ENCODE data around the gene DCST1. TPM values are rescaled to one million over a fixed set of nuclear protein-coding genes. Genes with fewer than 3 reads are reported as not detected.
A peak's percentile ranks its signal among the peaks of the same experiment; 100 is the strongest.

Gene DCST1
- total and polyA plus RNA-seq, 2 of the 13 experiments (the other 11 are each of a cell fraction or from before 2014, with no cell fraction given), result 0.04 TPM; not detected in 1

DNA sequence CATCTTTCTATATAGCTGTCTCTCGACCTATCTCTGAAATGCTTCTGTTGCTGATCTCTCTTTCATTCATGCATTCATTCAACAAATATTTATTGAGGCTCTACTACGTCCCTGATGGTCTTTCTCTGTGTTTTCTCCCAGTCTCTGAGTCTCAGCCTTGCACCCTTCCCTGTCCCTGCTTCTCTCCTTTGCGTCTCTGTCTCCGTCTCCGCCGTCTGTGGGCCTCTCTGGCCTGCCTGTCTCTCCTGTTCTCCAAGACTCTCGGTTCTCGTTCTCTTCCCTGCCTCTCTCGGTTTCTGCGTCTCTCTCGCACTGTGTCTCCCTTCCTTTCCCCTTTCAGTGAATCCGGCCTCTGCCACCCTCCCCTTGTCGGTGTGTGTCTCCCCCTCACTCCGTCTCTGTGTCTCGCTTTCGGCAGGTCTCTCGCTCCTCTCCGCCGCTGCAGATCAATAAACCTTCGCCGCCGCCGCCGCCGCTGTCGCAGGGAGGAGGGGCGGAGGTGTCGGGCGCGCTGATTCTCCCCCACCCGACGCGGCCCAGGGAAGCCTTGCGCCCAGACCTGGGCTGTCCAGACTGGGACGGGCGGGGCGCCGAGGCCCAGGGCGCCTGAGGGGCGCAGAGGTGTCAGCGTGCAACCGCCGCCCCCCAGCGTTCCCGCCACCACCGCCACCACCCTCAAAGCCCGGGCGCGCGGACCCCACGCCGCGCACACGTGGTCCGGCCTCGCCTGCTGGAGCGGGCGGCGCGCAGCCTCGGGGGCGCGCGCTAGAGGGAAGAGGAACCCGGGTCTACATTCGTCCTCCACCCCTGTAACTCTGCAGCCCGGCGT is 48.1 kb downstream of the DCST1 start (continued):
- TF ChIP-seq, protein P1, sequence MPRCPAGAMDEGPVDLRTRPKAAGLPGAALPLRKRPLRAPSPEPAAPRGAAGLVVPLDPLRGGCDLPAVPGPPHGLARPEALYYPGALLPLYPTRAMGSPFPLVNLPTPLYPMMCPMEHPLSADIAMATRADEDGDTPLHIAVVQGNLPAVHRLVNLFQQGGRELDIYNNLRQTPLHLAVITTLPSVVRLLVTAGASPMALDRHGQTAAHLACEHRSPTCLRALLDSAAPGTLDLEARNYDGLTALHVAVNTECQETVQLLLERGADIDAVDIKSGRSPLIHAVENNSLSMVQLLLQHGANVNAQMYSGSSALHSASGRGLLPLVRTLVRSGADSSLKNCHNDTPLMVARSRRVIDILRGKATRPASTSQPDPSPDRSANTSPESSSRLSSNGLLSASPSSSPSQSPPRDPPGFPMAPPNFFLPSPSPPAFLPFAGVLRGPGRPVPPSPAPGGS (CRISPR knock-in tag; IDR thresholded peaks at IDR 0.05), result peak; percentile 58; the same call in 1 of the 2 replicates
- TF ChIP-seq DPF2 (CRISPR knock-in tag; IDR thresholded peaks at IDR 0.05; ENCODE audit: borderline replicate concordance, low read depth), result no peak
- no peak for TF ChIP-seq XBP1 (CRISPR knock-in tag; IDR thresholded peaks at IDR 0.05)
- peak; percentile 31; the same call in 1 of the 2 replicates for TF ChIP-seq ZNF782 (CRISPR knock-in tag; IDR thresholded peaks at IDR 0.05; ENCODE audit: borderline replicate concordance)
- 0 out of 2 replicates have a peak, but pooled peaks have one; percentile 36 for TF ChIP-seq ZNF761 (CRISPR knock-in tag; conservative IDR thresholded peaks at IDR 0.05)
- TF ChIP-seq, protein P2, sequence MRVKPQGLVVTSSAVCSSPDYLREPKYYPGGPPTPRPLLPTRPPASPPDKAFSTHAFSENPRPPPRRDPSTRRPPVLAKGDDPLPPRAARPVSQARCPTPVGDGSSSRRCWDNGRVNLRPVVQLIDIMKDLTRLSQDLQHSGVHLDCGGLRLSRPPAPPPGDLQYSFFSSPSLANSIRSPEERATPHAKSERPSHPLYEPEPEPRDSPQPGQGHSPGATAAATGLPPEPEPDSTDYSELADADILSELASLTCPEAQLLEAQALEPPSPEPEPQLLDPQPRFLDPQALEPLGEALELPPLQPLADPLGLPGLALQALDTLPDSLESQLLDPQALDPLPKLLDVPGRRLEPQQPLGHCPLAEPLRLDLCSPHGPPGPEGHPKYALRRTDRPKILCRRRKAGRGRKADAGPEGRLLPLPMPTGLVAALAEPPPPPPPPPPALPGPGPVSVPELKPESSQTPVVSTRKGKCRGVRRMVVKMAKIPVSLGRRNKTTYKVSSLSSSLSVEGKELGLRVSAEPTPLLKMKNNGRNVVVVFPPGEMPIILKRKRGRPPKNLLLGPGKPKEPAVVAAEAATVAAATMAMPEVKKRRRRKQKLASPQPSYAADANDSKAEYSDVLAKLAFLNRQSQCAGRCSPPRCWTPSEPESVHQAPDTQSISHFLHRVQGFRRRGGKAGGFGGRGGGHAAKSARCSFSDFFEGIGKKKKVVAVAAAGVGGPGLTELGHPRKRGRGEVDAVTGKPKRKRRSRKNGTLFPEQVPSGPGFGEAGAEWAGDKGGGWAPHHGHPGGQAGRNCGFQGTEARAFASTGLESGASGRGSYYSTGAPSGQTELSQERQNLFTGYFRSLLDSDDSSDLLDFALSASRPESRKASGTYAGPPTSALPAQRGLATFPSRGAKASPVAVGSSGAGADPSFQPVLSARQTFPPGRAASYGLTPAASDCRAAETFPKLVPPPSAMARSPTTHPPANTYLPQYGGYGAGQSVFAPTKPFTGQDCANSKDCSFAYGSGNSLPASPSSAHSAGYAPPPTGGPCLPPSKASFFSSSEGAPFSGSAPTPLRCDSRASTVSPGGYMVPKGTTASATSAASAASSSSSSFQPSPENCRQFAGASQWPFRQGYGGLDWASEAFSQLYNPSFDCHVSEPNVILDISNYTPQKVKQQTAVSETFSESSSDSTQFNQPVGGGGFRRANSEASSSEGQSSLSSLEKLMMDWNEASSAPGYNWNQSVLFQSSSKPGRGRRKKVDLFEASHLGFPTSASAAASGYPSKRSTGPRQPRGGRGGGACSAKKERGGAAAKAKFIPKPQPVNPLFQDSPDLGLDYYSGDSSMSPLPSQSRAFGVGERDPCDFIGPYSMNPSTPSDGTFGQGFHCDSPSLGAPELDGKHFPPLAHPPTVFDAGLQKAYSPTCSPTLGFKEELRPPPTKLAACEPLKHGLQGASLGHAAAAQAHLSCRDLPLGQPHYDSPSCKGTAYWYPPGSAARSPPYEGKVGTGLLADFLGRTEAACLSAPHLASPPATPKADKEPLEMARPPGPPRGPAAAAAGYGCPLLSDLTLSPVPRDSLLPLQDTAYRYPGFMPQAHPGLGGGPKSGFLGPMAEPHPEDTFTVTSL (CRISPR knock-in tag; IDR thresholded peaks at IDR 0.05; ENCODE audit: borderline replicate concordance), result no peak
- TF ChIP-seq, protein P3, sequence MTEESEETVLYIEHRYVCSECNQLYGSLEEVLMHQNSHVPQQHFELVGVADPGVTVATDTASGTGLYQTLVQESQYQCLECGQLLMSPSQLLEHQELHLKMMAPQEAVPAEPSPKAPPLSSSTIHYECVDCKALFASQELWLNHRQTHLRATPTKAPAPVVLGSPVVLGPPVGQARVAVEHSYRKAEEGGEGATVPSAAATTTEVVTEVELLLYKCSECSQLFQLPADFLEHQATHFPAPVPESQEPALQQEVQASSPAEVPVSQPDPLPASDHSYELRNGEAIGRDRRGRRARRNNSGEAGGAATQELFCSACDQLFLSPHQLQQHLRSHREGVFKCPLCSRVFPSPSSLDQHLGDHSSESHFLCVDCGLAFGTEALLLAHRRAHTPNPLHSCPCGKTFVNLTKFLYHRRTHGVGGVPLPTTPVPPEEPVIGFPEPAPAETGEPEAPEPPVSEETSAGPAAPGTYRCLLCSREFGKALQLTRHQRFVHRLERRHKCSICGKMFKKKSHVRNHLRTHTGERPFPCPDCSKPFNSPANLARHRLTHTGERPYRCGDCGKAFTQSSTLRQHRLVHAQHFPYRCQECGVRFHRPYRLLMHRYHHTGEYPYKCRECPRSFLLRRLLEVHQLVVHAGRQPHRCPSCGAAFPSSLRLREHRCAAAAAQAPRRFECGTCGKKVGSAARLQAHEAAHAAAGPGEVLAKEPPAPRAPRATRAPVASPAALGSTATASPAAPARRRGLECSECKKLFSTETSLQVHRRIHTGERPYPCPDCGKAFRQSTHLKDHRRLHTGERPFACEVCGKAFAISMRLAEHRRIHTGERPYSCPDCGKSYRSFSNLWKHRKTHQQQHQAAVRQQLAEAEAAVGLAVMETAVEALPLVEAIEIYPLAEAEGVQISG (CRISPR knock-in tag; IDR thresholded peaks at IDR 0.05), result no peak
- no peak for TF ChIP-seq ZNF773 (CRISPR knock-in tag; IDR thresholded peaks at IDR 0.05; ENCODE audit: borderline replicate concordance)
- TF ChIP-seq, protein P4, sequence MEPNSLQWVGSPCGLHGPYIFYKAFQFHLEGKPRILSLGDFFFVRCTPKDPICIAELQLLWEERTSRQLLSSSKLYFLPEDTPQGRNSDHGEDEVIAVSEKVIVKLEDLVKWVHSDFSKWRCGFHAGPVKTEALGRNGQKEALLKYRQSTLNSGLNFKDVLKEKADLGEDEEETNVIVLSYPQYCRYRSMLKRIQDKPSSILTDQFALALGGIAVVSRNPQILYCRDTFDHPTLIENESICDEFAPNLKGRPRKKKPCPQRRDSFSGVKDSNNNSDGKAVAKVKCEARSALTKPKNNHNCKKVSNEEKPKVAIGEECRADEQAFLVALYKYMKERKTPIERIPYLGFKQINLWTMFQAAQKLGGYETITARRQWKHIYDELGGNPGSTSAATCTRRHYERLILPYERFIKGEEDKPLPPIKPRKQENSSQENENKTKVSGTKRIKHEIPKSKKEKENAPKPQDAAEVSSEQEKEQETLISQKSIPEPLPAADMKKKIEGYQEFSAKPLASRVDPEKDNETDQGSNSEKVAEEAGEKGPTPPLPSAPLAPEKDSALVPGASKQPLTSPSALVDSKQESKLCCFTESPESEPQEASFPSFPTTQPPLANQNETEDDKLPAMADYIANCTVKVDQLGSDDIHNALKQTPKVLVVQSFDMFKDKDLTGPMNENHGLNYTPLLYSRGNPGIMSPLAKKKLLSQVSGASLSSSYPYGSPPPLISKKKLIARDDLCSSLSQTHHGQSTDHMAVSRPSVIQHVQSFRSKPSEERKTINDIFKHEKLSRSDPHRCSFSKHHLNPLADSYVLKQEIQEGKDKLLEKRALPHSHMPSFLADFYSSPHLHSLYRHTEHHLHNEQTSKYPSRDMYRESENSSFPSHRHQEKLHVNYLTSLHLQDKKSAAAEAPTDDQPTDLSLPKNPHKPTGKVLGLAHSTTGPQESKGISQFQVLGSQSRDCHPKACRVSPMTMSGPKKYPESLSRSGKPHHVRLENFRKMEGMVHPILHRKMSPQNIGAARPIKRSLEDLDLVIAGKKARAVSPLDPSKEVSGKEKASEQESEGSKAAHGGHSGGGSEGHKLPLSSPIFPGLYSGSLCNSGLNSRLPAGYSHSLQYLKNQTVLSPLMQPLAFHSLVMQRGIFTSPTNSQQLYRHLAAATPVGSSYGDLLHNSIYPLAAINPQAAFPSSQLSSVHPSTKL (CRISPR knock-in tag; IDR thresholded peaks at IDR 0.05), result no peak
